ENCODE results near the gene VAMP8.

- TF ChIP-seq, protein P1, sequence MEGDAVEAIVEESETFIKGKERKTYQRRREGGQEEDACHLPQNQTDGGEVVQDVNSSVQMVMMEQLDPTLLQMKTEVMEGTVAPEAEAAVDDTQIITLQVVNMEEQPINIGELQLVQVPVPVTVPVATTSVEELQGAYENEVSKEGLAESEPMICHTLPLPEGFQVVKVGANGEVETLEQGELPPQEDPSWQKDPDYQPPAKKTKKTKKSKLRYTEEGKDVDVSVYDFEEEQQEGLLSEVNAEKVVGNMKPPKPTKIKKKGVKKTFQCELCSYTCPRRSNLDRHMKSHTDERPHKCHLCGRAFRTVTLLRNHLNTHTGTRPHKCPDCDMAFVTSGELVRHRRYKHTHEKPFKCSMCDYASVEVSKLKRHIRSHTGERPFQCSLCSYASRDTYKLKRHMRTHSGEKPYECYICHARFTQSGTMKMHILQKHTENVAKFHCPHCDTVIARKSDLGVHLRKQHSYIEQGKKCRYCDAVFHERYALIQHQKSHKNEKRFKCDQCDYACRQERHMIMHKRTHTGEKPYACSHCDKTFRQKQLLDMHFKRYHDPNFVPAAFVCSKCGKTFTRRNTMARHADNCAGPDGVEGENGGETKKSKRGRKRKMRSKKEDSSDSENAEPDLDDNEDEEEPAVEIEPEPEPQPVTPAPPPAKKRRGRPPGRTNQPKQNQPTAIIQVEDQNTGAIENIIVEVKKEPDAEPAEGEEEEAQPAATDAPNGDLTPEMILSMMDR (IDR thresholded peaks at IDR 0.05; ENCODE audit: low read length) = no peak
- no peak for TF ChIP-seq EZH2phosphoT487 (IDR thresholded peaks at IDR 0.05; ENCODE audit: low read length)
- TF ChIP-seq EZH2 (optimal IDR thresholded peaks at IDR 0.05; ENCODE audit: low read depth, low read length) = no peak
These were observed 2.8 kb downstream of the VAMP8 start for GRCh38 chr2:85580206-85580605.

Data from MM.1S (cell line).